SIG-M5 (cell line): ENCODE measurements around the gene ZRANB3.
"Not testable (repeated sequence)": the region's sequence is repeated elsewhere in the genome, so short reads cannot be mapped to it uniquely, and the experiment has no call there.

Experiments
- DNase-seq: peaks from one replicate; lab custom pipeline; 2025; lab: John Stamatoyannopoulos, UW

ZRANB3 gene

DNA sequence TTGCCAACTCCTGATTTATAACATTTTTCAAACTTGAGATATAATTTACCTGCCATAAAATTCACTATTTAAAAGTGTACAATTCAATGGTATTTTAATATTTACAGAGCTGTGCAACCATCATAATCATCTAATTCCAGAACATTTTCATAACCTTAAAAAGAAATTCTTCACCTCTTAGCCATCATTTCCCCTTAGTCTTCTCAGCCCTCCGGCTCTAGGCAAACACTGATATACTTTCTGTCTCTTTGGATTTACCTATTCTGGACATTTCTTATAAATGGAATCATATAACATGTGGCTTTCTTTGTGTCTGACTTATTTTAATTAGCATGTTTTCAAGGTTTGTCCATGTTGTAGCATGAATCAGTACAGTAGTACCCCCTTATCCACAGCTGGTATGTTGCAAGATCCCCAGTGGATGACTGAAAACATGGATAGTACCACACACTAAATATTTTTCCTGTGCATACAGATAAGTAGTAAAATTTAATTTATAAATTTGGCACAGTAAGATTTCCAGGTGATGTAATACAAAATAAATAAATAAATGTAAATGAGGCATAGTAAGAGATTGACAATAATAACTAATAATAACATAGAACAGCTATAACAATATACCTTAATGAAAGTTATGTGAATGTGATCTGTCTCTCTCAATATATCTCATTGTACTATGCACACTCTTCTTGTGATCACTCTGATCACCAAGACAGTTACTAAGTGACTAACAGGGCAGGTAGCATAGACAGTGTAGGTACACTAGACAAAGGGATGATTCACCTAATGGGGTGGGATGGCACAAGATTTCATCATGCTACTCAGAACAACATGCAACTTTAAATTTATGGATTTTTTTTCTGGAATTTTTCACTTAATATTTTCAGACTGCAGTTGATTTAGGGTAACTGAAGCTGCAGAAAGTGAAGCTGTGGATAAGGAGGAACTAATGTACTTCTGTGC, 405.8 kb downstream of the ZRANB3 start:
- DNase-seq, result no peak

- DNase-seq, result not testable (repeated sequence)
Observed at GRCh38 chr2:135121658-135122039, 409.4 kb downstream of the ZRANB3 start.

- DNase-seq, result no peak
Observed at GRCh38 chr2:135121016-135121657, 409.9 kb downstream of the ZRANB3 start.

- no peak for DNase-seq
Observed at GRCh38 chr2:135119582-135119981, 411.4 kb downstream of the ZRANB3 start.

DNA sequence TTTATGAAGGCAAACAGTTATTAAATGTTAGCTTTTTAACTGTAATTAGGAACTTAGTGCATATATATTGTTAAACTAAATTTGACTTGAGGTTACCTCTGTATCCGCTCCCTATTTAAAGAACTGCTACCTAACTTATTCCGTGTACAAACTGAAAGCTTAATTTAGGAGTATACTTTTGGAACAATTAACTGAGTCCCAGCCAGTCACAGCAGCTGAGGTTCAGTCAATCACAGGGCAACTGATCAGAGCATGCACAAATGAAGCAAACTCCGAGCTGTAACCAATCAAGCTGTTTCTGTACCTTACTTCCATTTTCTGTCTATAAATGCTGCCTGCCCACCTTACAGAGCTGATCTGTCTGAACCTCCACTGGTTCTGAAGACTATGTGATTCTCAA, 417.7 kb downstream of the ZRANB3 start:
- DNase-seq, result no peak

DNA sequence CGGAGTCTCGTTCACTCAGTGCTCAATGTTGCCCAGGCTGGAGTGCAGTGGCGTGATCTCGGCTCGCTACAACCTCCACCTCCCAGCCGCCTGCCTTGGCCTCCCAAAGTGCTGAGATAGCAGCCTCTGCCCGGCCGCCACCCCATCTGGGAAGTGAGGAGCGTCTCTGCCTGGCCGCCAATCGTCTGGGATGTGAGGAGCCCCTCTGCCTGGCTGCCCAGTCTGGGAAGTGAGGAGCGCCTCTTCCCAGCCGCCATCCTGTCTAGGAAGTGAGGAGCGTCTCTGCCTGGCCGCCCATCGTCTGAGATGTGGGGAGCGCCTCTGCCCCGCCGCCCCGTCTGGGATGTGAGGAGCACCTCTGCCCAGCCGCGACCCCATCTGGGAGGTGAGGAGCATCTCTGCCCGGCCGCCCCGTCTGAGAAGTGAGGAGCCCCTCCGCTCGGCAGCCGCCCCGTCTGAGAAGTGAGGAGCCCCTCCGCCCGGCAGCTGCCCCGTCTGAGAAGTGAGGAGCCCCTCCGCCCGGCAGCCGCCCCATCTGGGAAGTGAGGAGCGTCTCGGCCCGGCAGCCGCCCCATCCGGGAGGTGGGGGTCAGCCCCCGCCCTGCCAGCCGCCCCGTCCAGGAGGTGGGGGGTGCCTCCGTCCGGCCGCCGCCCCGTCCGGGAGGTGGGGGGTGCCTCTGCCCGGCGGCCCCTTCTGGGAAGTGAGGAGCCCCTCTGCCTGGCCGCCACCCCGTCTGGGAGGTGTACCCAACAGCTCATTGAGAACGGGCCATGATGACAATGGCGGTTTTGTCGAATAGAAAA, 425.3 kb downstream of the ZRANB3 start:
- not testable (repeated sequence) for DNase-seq

DNA sequence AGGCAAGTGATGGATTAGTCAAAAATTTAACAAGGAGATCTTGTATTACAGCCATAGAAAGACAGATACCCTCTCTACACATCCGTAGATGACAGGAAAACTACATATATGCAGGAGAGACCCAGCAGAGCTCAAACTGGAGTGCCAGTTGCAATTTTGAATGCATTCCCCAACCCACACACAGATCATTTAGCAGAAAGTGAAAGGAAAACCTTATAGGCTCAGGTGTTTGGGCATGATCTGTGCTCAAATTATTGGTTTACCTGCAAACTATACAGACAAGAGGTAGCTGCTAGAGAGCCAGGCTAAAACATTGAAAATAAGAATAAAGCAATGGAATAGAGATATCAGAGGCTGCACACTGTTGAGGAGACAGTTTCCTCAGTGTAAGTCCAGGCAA, 427.2 kb downstream of the ZRANB3 start:
- DNase-seq, result no peak

DNA sequence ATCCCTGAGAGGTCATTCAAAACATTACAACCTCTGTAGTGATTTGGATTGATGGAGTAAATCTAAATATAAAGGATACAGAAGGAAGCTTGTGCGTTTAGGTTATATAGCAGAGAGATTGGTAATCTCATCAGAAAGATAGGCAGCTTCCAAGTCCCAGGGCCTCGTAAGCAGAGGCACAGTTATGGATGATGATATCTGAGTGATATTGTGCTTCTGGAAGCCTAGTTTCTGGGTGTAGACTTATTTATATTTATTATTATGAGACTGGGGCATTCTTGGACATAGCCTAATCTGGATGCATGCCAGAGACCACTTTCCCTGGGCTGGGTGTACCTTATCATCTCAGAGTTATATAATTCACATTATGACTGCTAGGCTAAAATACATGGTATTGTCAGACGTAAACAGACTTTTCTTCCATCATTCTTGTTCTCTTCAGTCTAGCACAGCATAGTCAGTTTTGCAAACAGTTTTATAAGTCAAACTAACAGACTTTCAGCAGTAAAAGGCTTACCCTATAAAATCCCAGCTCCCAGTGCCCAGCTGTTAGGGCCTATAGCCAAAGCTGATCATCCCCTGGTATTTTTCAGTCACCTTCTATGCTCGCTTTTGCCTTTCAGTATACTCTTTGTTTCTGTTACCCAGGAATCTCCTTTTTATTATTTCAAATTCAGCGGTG, 431.1 kb downstream of the ZRANB3 start:
- no peak for DNase-seq

DNA sequence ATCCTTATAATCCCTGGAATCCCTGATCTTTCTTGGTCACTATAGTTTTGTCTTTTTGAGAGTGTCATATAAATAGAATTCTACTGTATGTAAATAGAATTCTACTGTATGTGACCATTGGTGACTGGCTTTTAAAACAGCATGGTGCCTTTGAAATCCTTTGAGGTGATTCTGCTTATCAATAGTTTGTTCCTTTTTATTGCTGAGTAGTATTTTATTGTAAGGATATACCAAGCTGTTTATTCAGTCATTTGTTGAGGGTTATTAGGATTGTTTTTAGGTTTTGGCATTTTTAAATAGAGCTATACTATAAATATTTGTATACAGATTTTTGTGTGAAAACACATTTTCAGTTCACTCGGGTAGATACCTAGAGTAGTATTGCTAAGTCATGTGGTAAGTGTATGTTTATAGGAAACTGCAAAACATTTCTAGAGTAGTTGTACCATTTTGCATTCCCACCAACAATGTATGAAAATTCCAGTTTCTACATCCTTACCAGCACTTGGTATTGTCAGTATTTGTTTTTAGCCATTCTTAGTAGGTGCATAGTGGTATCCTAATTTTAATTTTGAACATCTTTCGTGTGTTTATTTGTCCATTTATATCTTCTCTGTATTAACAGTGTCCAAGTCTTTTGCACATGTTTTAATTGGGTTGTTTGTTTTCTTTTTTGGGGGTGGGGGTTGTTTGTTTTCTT, 433.3 kb downstream of the ZRANB3 start:
- no peak for DNase-seq

DNA sequence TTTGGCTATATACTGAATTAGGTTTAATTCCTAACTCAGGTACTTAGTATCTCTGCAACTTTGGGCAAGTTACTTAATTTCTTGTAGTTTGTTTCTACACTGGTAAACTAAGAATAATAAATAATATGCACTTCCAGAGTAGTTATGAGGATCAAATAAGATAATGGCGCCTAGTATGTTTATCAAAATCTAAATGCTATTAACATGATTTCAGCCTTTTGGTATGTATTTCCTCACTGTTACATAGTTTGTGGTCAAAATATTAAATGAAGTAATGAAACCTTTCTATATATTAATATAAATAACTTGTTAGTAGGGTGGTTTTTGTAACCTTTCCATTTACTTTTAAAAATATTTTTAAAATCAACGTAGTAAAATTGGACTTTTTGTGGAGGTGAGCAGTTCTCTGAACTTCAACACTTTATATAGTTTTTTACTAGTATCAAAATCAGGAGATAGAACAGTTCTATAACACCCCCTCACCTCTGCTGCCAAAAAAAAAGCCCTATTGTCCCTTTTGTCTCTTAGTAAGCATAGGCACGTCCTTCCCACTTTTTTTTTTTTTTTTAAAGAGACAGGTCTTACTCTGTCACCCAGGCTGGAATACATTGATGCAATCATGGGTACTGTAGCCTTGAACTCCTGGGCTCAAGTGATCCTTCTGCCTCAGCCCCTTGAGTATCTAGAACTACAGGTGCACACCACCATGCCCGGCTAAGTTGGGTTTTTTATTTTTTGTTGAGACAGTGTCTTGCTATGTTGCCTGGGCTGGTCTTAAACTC, 434.2 kb downstream of the ZRANB3 start:
- no peak for DNase-seq

GRCh38 chr2:135095591-135095990, 435.4 kb downstream of the ZRANB3 start:
- no peak for DNase-seq

DNA sequence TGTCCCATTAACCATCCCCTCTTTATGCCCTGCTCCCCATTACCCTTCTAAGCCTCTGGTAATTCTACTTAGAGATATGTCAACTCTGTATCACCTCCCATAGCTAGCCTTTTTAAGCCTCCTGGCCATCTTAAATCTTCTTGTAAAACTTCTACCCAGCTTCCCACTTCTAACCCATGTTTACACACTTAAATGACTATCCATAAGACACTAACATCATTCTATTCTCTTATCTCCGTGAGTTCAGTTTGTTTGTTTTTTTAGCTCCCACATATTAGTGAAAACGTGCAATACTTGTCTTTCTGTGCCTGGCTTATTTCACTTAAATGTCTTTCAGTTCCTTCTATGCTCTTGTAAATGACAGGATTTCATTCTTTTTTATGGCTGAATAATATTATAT, 436.5 kb downstream of the ZRANB3 start:
- DNase-seq, result no peak

GRCh38 chr2:135093670-135094330, 437.2 kb downstream of the ZRANB3 start:
- DNase-seq, result no peak

- DNase-seq, result no peak
Observed at GRCh38 chr2:135093193-135093592, 437.8 kb downstream of the ZRANB3 start.

DNA sequence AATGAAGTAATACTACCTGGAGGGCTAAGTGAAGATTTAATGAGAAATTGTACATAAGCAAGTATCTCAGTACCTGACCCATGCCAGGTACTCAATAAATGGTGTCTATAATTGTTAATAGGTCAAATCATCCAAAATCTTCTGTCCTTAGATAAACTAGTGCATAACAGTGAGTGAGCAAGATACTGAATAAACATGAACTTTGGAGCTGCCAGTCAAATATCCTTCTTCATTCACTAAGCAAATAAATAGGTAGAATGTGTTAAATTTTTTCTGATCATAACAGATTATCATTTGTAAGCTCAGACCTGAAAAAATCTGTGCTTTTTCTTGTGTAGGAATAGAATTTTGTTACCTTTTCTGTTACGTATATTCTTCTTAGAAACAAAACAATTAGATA, 439.3 kb downstream of the ZRANB3 start:
- no peak for DNase-seq

DNA sequence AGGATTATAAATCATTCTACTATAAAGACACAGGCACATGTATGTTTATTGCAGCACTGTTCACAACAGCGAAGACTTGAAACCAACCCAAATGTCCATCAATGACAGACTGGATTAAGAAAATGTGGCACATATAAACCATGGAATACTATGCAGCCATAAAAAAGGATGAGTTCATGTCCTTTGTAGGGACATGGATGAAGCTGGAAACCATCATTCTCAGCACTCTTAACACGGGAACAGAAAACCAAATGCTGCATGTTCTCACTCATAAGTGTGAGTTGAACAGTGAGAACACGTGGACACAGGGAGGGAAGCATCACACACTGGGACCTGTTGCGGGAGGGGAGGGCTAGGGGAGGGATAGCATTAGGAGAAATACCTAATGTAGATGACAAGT, 441.4 kb downstream of the ZRANB3 start:
- DNase-seq, result not testable (repeated sequence)
